DMS 273 treated with DMSO at 0.1 percent for 48 hours (cell line): ENCODE measurements around the gene RIC8B.

Experiments
- DNase-seq: peaks from one replicate; lab custom pipeline; 2025; lab: John Stamatoyannopoulos, UW

Gene RIC8B

DNA sequence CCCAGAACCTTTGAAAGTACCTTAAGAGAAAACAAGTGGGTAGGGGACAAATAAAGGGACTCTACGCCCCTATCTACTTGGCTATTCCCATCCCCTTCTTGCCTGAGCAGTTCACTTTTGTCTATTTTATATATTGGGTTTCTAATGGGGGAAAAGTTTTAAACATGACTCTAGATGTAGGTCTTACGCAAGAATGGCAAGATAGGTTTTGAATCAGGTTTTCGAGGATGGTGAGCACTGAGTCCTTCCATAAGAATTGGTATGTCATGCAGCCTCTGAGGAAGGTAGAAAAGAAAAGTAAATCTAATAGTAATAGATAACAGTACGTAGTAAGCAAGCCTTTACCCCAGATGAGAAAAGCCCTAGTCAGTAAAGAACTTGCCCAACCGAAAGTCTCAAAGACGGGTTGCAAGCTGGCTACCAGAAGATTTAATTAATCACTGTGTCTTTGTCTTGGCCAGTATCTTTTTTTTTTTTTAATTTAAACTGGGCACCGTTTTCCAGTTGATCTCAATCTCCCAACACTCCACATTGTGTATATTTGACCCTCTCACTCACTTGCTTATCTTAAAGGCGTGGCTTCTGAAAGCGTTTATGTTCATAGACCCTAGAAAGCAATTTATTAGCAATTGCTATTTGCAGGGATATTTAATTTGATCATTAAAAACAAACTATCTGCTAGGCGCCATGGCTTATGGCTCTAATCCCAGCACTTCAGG lies 94.7 kb downstream of the RIC8B start:
- no peak for DNase-seq

- no peak for DNase-seq
Observed at GRCh38 chr12:106870116-106870515, 95.6 kb downstream of the RIC8B start.

GRCh38 chr12:106871477-106871876 lies 97.0 kb downstream of the RIC8B start:
- DNase-seq, result no peak

- DNase-seq, result no peak
Observed at GRCh38 chr12:106873983-106874382, 99.5 kb downstream of the RIC8B start.

DNA sequence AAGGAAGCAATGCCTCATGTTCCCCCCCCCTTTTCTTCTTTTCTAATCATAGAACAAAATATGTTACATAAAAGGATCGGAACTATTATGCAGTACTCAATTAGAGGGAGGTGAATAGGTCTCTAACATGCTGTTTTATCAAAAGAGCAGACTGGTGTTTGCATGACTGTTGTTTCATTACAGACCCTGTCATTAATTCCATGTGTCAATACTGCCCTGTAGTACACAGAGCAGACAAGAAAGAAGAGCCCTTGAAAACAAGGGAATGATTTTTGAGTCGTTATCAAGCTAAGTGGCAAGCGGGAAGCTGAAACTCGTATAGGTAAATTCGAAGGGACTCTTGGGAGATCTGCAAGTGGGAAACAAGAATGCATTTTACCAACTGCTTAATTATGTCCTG lies 104.3 kb downstream of the RIC8B start:
- no peak for DNase-seq

- no peak for DNase-seq
Observed at GRCh38 chr12:106879612-106880011, 105.1 kb downstream of the RIC8B start.

GRCh38 chr12:106883426-106883825 lies 108.9 kb downstream of the RIC8B start:
- DNase-seq, result no peak

- no peak for DNase-seq
Observed at GRCh38 chr12:106885026-106885425, 110.5 kb downstream of the RIC8B start.

- no peak for DNase-seq
Observed at GRCh38 chr12:106885541-106886249, 111.2 kb downstream of the RIC8B start.

DNA sequence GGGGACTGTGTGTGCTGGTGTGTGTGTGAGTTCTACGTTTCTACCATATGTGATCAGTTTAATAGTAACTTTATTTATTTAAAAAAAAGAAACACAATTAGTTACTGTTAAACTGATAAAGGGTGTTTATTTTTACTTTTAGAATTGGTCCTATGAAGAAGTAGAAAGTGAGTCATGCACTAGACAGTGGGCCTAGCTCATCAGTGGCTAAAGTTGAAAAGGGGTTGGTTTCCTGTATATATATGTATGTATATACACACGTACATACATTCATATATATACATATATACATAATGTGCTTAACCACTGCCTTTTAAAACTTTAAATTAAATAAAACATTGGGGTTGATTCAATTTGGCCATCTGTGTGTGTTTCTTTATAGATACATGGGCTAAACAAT lies 112.5 kb downstream of the RIC8B start:
- DNase-seq, result no peak

GRCh38 chr12:106888348-106888970 lies 114.0 kb downstream of the RIC8B start:
- DNase-seq, result no peak

- DNase-seq, result no peak
Observed at GRCh38 chr12:106889326-106889725, 114.8 kb downstream of the RIC8B start.

- no peak for DNase-seq
Observed at GRCh38 chr12:106889950-106890626, 115.6 kb downstream of the RIC8B start.

DNA sequence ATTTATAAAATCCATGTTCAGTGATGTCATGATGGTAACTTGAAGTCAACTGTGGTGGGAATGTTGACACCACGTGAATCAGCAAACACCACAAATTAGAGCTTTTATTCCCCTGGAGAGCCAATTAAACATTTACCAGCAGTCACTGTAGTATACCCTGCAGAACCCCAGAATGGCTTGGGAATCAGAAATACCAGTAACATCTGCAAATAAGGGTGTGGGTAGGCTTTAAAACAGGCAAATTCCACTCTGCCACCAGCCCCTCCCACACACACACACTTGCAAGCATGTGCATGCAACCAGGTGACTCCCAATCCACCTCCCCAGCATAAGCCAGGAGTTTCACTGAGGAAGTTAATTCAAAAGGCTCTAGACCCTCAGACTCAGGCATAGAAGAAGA lies 117.6 kb downstream of the RIC8B start:
- no peak for DNase-seq

- no peak for DNase-seq
Observed at GRCh38 chr12:106893451-106893850, 119.0 kb downstream of the RIC8B start.

DNA sequence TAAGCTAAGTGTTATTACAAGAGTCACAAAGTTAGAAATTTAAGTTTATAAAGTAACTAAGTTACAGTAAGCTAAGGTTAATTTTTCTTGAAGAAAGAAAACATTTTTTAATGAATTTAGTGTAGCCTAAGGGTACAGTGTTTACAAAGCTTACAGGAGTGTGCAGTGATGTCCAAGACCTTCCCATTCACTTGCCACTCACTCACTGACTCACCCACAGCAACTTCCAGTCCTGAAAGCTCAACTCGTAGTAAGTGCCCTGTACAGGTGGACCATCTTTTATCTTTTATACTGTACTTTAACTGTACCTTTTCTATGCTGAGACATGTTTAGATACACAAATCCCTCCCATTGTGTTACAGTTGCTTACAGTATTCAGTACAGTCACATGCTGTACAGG lies 120.3 kb downstream of the RIC8B start:
- no peak for DNase-seq

DNA sequence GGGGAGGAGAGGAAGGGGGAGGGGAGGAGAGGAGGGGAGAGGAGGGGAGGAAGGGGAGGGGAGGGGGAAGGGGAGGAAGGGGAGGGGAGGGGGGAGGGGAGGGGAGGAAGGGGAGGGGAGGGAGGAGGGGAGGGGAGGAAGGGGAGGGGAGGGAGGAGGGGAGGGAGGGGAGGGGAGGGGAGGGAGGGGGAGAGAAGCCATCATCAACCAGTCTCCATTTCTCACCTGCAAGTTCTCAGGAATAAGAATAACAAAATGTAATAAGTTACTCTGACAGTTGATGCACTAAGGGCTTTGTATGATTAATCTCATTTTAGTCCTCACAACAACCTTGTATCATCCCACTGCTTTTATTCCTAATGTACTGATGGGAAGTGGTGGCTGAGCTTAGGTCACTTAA lies 122.1 kb downstream of the RIC8B start:
- no peak for DNase-seq

DNA sequence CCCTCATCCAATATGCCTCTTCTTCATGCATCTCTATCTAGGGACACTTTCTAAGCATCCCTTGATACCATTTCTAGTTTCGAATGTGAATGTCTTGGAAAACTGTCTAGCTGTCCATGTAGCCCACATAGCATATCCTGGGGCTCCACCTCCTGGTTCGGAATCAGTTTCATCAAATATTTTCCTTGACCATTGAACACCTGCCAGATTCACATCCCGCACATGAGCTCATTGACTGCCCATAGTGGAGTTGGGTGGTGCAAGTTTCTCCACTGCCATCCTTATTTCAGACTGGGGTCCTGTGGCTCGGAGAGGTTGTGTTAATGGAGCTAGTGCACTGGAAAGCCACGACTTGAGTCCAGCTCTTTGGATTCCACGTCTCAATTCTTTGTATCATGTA lies 122.6 kb downstream of the RIC8B start:
- DNase-seq, result no peak

DNA sequence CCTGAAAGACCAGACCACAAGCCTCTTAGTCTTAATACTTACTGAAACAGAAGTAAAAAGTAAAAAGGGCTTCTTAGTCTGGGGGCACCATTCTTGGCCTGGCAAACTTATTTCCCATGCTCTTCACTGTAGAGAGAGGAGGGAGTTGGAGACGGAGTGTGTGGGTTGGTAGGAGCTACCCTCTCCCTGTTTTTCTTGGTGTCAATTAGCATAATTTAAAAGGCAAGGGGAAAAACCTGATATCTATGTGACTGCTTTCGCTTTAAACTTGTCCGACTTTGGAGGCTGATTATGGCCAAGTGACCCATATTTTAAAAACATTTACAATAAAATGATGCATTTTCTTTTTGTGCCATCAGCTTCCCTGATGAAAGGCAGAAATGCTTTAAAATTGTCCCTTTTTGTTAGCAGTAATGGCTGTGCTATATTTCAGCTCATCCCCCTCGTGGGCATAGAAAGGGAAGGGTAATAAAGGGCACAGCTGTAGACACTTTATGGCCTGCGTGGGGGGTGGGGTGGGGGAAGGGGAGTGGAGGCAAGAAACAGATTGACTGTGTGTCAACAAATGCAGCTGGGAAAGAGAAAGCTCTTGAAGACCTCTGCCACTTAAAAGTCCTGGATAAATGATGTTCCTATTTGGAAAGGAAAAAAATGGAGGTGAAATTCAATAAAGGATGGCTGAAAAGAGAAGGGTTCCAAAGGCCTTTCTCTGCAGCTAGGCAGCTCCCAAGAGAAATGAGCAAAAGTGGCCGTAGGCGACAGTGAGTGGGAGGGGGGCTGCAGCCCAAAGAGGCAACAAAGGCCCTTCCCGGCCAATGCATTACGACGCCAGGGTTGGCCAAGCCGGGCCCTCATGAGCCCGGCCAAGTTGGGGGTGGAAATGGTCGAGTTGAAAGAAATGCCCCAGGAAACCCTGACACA lies 123.8 kb downstream of the RIC8B start:
- no peak for DNase-seq

DNA sequence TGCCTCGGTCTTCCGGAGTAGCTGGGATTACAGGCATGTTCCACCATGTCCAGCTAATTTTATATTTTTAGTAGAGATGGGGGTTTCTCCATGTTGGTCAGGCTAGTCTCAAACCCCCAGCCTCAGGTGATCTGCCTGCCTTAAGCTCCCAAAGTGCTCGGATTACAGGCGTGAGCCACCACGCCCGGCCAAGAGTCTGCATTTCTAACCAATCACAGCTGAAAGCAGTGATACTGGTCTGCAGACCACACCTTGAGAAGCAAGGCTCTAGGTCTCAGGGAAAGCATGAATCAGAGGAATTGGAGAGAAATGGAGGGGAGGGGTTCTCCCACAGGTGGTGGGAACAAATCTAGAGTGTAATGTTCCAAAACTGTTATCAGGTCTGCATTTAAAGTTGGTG lies 126.1 kb downstream of the RIC8B start:
- no peak for DNase-seq

GRCh38 chr12:106901276-106901675 lies 126.8 kb downstream of the RIC8B start:
- no peak for DNase-seq

DNA sequence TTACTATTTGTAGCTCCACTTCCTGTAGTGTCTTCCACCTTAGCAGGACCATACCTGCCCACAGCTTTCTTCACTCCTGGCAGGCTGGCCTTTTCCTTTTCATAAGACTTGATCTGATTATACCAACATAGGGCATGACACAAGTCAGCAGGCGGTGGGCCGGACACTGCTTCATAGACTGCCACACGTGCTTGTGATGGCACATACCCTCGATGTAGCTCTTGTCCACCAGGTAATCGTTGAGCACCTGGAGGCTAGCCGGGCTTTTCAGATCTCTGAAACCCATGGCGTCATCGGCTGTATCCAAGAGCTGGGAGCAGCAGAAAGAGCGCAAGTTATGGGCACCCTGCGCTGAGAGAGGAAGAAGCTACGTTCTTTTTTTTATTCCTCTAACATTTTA lies 127.6 kb downstream of the RIC8B start:
- no peak for DNase-seq
